ENCODE data around the gene SENP2. TPM values are rescaled to one million over a fixed set of nuclear protein-coding genes. Genes with fewer than 3 reads are reported as not detected.
"Not testable (repeated sequence)": the region's sequence is repeated elsewhere in the genome, so short reads cannot be mapped to it uniquely, and the experiment has no call there.

The SENP2 gene
- total and polyA plus RNA-seq, 7 experiments from 2014 or later = 11.0 to 59.2 (median 40.8) TPM

DNA sequence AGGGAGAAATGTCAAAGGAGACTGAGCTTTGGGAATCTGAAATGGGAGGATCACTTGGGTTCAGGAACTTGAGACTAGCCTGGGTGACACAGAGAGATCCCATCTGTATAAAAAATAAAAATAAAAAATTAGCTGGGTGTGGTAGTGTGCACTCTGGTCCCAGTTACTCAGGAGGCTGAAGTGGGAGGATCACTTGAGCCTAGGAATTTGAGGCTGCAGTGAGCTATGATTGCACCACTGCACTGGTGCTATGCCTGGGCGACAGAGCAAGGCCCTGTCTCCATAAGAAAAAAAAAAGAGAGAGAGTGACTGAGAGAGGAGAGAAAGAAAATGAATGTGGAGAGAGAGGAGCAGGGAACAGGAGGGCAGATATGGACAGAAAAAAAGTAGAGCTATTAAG, 72.8 kb downstream of the SENP2 start:
- H3K4me1 Mint-ChIP-seq = peaks cover 0 to 10% (median 0%) of the 10 kb centered on the region in 7 donors
- CTCF ChIA-PET = interaction anchor here (0.7 to 1.9 kb wide), 2 partner anchors 11 to 38 kb away, joined by 4 to 5 read pairs; no protein-coding TSS in a partner anchor

DNA sequence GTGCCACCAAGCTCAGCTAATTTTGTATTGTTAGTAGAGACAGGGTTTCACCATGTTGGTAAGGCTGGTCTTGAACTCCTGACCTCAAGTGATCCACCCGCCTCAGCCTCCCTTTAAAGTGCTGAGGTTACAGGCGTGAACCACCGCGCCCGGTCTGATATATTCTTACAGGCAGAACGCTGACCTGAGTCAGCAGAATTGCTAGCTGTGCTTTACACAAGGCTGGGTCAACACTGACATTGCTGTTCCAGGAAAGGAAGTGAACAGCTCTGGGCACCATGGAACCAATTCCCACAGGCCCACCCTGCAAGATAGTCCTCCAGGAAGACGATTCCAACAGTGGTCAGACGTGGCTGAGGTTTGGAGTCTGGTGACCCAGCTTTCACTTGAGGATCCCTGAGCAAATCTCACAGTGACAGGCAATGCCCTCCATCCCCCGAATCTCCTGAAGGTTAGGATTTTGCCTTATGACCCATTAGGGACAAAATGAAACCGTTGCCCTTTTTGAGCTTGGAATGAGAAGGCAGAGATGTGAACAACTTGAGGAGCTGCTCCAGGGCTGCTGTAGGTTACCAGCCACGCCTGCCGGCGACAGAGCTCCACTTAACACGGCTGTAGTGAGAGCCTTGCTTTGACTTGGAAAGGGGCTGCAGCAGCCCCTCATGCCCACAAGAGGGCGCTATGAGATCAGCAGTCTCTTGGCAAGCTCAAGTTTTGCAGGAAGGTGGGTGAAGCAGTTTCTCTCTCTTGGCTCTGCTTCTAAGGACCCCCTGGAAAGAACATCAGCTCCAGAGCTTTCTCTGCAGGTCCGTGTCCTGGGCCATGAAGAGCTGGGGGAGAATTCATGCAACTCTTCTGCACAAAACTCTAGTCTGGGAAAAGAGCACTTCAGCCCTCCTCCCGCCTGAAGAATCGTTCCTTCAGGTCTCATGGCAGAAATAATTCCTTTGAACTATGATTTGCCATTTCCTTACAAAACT, 74.1 kb downstream of the SENP2 start:
- Mint-ChIP-seq H3K27me3 (peaks cover 15 to 40% (median 20%) of the 10 kb centered on the region in 5 donors), H3K4me3 (no peak overlapping the region), H3K4me1 (peaks cover 0 to 10% (median 0%) of the 10 kb centered on the region in 7 donors), H3K9me3 (peaks cover 0 to 2% (median 0%) of the 10 kb centered on the region in 11 donors), H3K36me3 (no peaks in the 10 kb centered on the region), H3K27ac (no peak overlapping the region)
- no peaks in the 10 kb centered on the region for H3K4me1 ChIP-seq (ENCODE audit: control insufficient read depth in 2 of 2, insufficient read depth in 2 of 2, low read length in 2 of 2)
- no peaks in the 10 kb centered on the region for H3K27me3 ChIP-seq (ENCODE audit: control insufficient read depth in 2 of 2, insufficient read depth in 2 of 2, low read length in 2 of 2)
- no peak overlapping the region for H3K27ac ChIP-seq (ENCODE audit: low read depth, low read length)
- ATAC-seq (peak; percentile 88), DNase-seq (peak; percentile 35 to 60 (median 46))
- H3K36me3 ChIP-seq (ENCODE audit: control insufficient read depth in 2 of 3, insufficient read depth in 3 of 3, low read length in 3 of 3) = no peaks in the 10 kb centered on the region
- ChIA-PET POLR2A (no interaction called here), CTCF (interaction anchor here (0.6 to 1.9 kb wide), 8 partner anchors 10 to 802 kb away, joined by 3 to 5 read pairs (median 3); no protein-coding TSS in a partner anchor)
- no peak overlapping the region for H3K4me3 ChIP-seq (ENCODE audit: low read length)
- H3K9me3 ChIP-seq (ENCODE audit: control insufficient read depth in 2 of 3, low read length in 3 of 3) = no peaks in the 10 kb centered on the region
- intact Hi-C loops (cut with micrococcal nuclease) = loop anchor here (1.0 to 2.0 kb wide), 4 partner anchors 107 to 957 kb away; no protein-coding TSS in a partner anchor

More for the DNA sequence above, 72.8 kb downstream of the SENP2 start:
- H3K4me3 Mint-ChIP-seq = no peak overlapping the region
- no peaks in the 10 kb centered on the region for H3K9me3 ChIP-seq (ENCODE audit: control insufficient read depth in 2 of 3, low read length in 3 of 3)
- no peak overlapping the region for H3K27ac ChIP-seq (ENCODE audit: low read depth, low read length)
- no peak overlapping the region for H3K27ac Mint-ChIP-seq
- no peaks in the 10 kb centered on the region for H3K36me3 ChIP-seq (ENCODE audit: control insufficient read depth in 2 of 3, insufficient read depth in 3 of 3, low read length in 3 of 3)
- DNase-seq (no peak), ATAC-seq (no peak)
- H3K27me3 ChIP-seq (ENCODE audit: control insufficient read depth in 2 of 2, insufficient read depth in 2 of 2, low read length in 2 of 2) = no peaks in the 10 kb centered on the region
- H3K9me3 Mint-ChIP-seq = no peaks in the 10 kb centered on the region
- no peak overlapping the region for H3K4me3 ChIP-seq (ENCODE audit: low read length)
- POLR2A ChIA-PET = no interaction called here
- no peaks in the 10 kb centered on the region for H3K4me1 ChIP-seq (ENCODE audit: control insufficient read depth in 2 of 2, insufficient read depth in 2 of 2, low read length in 2 of 2)
- peaks cover 9 to 29% (median 14%) of the 10 kb centered on the region in 5 donors for H3K27me3 Mint-ChIP-seq
- intact Hi-C loops (cut with micrococcal nuclease) = no loop called here
- H3K36me3 Mint-ChIP-seq = no peaks in the 10 kb centered on the region

DNA sequence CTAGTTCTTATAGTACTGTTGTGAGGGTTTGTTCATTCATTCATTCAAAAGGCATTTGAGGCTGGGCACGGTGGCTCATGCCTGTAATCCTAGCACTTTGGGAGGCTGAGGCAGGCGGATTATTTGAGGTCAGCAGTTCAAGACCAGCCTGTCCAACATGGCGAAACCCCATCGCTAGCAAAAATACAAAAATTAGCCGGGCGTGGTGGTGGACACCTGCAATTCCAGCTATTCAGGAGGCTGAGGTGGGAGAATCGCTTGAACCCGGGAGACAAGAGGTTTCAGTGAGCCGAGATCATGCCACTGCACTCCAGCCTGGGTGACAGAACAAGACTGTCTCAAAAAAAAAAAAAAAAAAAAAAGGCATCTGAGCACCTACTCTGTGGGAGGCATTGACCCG, 75.2 kb downstream of the SENP2 start:
- H3K9me3 ChIP-seq (ENCODE audit: control insufficient read depth in 2 of 3, low read length in 3 of 3); H3K4me3 Mint-ChIP-seq; H3K27me3 ChIP-seq (ENCODE audit: control insufficient read depth in 2 of 2, insufficient read depth in 2 of 2, low read length in 2 of 2); H3K36me3 ChIP-seq (ENCODE audit: control insufficient read depth in 2 of 3, insufficient read depth in 3 of 3, low read length in 3 of 3); H3K36me3 Mint-ChIP-seq; H3K27ac Mint-ChIP-seq; H3K4me3 ChIP-seq (ENCODE audit: low read length); H3K27ac ChIP-seq (ENCODE audit: low read depth, low read length); DNase-seq; H3K4me1 ChIP-seq (ENCODE audit: control insufficient read depth in 2 of 2, insufficient read depth in 2 of 2, low read length in 2 of 2); ATAC-seq; H3K9me3 Mint-ChIP-seq; POLR2A ChIA-PET: not testable (repeated sequence)
- H3K27me3 Mint-ChIP-seq = peaks cover 15 to 40% (median 22%) of the 10 kb centered on the region in 5 donors
- intact Hi-C loops (cut with micrococcal nuclease) = loop anchor here in 1 of 2 donors (2.0 kb wide), 1 partner anchor 956 kb away; no protein-coding TSS in a partner anchor
- CTCF ChIA-PET = interaction anchor here (0.7 to 1.3 kb wide), 3 partner anchors 9 to 490 kb away, joined by 3 to 4 read pairs (median 3); no protein-coding TSS in a partner anchor
- H3K4me1 Mint-ChIP-seq = peaks cover 0 to 10% (median 0%) of the 10 kb centered on the region in 7 donors

DNA sequence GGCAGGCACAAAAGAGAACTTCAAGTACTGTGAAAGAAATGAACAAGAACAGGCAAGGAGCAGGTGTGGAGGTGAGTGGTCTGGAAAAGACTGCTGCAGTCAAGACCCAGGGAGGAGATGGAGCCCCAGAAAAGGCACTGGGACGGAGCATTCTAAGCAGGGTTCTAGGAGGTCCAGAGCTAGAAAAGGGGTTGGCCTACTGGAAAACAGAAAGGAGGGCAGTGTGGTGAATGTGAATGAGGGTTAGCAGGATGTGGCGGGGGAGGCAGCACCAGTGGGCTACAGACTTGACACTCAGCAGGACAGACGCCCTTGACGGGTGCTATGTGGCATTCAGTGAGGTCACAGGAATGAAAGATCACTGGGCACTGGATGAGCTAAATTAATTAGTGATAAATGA, 75.7 kb downstream of the SENP2 start:
- Histone ChIP-seq H3K27me3 (ENCODE audit: control insufficient read depth in 2 of 2, insufficient read depth in 2 of 2, low read length in 2 of 2) (no peaks in the 10 kb centered on the region), H3K4me3 (ENCODE audit: low read length) (no peak overlapping the region), H3K36me3 (ENCODE audit: control insufficient read depth in 2 of 3, insufficient read depth in 3 of 3, low read length in 3 of 3) (no peaks in the 10 kb centered on the region), H3K4me1 (ENCODE audit: control insufficient read depth in 2 of 2, insufficient read depth in 2 of 2, low read length in 2 of 2) (no peaks in the 10 kb centered on the region), H3K27ac (ENCODE audit: low read depth, low read length) (no peak overlapping the region), H3K9me3 (ENCODE audit: control insufficient read depth in 2 of 3, low read length in 3 of 3) (no peaks in the 10 kb centered on the region)
- Mint-ChIP-seq H3K27ac (no peak overlapping the region), H3K27me3 (peaks cover 15 to 40% (median 22%) of the 10 kb centered on the region in 5 donors), H3K36me3 (no peaks in the 10 kb centered on the region), H3K4me1 (peaks cover 0 to 10% (median 0%) of the 10 kb centered on the region in 7 donors), H3K4me3 (peak overlapping the region in 1 of 10 donors; percentile 0), H3K9me3 (peaks cover 0 to 2% (median 0%) of the 10 kb centered on the region in 11 donors)
- CTCF ChIA-PET = no interaction called here
- intact Hi-C loops (cut with micrococcal nuclease) = loop anchor here in 1 of 2 donors (2.0 kb wide), 1 partner anchor 955 kb away; no protein-coding TSS in a partner anchor
- ATAC-seq (no peak), DNase-seq (no peak)
- POLR2A ChIA-PET = no interaction called here

DNA sequence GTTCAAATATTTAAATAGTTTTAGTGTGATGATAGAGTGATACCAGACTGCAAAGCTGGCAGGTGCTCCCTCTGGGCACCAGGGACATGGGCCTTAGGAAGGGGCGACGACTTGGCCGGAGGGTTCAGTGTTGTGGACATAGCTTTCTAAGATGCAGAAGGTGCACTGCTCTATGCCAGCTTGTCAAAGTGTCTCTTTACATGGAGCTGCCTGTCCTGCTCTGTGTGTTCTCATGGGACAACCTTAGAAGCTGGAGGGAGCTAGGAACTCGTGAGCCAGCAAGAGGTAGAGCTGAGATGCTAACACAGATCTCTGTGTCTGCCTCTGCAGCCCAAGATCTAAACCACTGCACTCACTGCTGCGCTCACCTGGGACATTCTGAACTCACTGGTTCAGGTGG, 77.8 kb downstream of the SENP2 start:
- Histone ChIP-seq H3K9me3 (ENCODE audit: control insufficient read depth in 2 of 3, low read length in 3 of 3) (no peaks in the 10 kb centered on the region), H3K27ac (ENCODE audit: low read depth, low read length) (no peak overlapping the region), H3K4me1 (ENCODE audit: control insufficient read depth in 2 of 2, insufficient read depth in 2 of 2, low read length in 2 of 2) (no peaks in the 10 kb centered on the region), H3K27me3 (ENCODE audit: control insufficient read depth in 2 of 2, insufficient read depth in 2 of 2, low read length in 2 of 2) (no peaks in the 10 kb centered on the region), H3K36me3 (ENCODE audit: control insufficient read depth in 2 of 3, insufficient read depth in 3 of 3, low read length in 3 of 3) (no peaks in the 10 kb centered on the region), H3K4me3 (ENCODE audit: low read length) (no peak overlapping the region)
- ChIA-PET POLR2A (no interaction called here), CTCF (no interaction called here)
- Mint-ChIP-seq H3K27ac (no peak overlapping the region), H3K36me3 (no peaks in the 10 kb centered on the region), H3K9me3 (peaks cover 0 to 2% (median 0%) of the 10 kb centered on the region in 11 donors), H3K27me3 (peaks cover 15 to 37% (median 28%) of the 10 kb centered on the region in 5 donors), H3K4me1 (peaks cover 0 to 10% (median 0%) of the 10 kb centered on the region in 7 donors), H3K4me3 (no peak overlapping the region)
- intact Hi-C loops (cut with micrococcal nuclease) = no loop called here
- DNase-seq (no peak), ATAC-seq (no peak)

DNA sequence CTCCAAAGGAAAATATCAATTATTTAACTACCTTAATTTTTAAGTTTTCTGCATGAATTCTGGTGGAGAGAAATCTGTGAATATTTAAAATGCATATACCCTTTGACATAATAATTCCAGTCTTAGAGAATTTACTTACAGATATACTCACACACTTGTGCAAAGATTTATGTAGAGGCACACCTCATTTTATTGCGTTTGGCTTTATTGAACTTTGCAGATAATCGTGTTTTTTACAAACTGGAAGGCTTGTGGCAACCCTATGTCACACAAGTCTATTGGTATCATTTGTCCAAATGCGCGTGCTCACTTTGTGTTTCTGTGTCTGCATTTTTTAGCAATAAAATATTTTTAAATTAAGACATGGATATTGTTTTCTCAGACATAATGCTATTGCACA, 81.5 kb downstream of the SENP2 start:
- intact Hi-C loops (cut with micrococcal nuclease) = no loop called here
- POLR2A ChIA-PET = no interaction called here
- no peak overlapping the region for H3K4me3 Mint-ChIP-seq
- H3K36me3 ChIP-seq (ENCODE audit: control insufficient read depth in 2 of 3, insufficient read depth in 3 of 3, low read length in 3 of 3) = no peaks in the 10 kb centered on the region
- H3K4me1 ChIP-seq (ENCODE audit: control insufficient read depth in 2 of 2, insufficient read depth in 2 of 2, low read length in 2 of 2) = no peaks in the 10 kb centered on the region
- H3K9me3 ChIP-seq (ENCODE audit: control insufficient read depth in 2 of 3, low read length in 3 of 3) = no peaks in the 10 kb centered on the region
- H3K4me1 Mint-ChIP-seq = no peaks in the 10 kb centered on the region
- no peak overlapping the region for H3K27ac ChIP-seq (ENCODE audit: low read depth, low read length)
- DNase-seq (no peak), ATAC-seq (no peak)
- CTCF ChIA-PET = no interaction called here
- peaks cover 0 to 2% (median 0%) of the 10 kb centered on the region in 11 donors for H3K9me3 Mint-ChIP-seq
- H3K4me3 ChIP-seq (ENCODE audit: low read length) = no peak overlapping the region
- H3K36me3 Mint-ChIP-seq = no peaks in the 10 kb centered on the region
- H3K27ac Mint-ChIP-seq = no peak overlapping the region
- H3K27me3 ChIP-seq (ENCODE audit: control insufficient read depth in 2 of 2, insufficient read depth in 2 of 2, low read length in 2 of 2) = no peaks in the 10 kb centered on the region
- peaks cover 9 to 30% (median 24%) of the 10 kb centered on the region in 5 donors for H3K27me3 Mint-ChIP-seq

All from naive thymus-derived CD4-positive, alpha-beta T cell (primary cell).